MM.1S (cell line): ENCODE measurements around the gene THRB.

Experiments used
- DNase-seq: peaks from one replicate; pipeline ENCODE4 v3.0.0-alpha.2; 2015
- H2AFZ ChIP-seq: fragments of 300-600 bp; sonication (generic); 2 replicates; pipeline ENCODE4 v1.6.0; 2016; ENCODE audit warnings: antibody characterized with exemption, low read length
- H3F3A ChIP-seq: fragments of 300-600 bp; sonication (generic); 2 replicates; pipeline ENCODE4 v1.6.1; 2016; ENCODE audit warnings: mild to moderate bottlenecking, antibody characterized with exemption, low read length, moderate library complexity, mixed read lengths; ENCODE audit not compliant: insufficient read depth
- H3K27ac ChIP-seq: fragments of 300-600 bp; sonication (generic); 2 replicates; pipeline ENCODE4 v1.5.1; 2016; ENCODE audit warnings: mild to moderate bottlenecking, low read length
- H3K27me3 ChIP-seq: fragments of 300-600 bp; sonication (generic); replicated peaks from 2 replicates; pipeline ENCODE4 v1.6.0; 2016; ENCODE audit warnings: low read length; ENCODE audit not compliant: insufficient read depth
- H3K36me3 ChIP-seq: fragments of 300-600 bp; sonication (generic); replicated peaks from 2 replicates; pipeline ENCODE4 v1.6.1; 2016; ENCODE audit warnings: mild to moderate bottlenecking, low read length, mixed read lengths; ENCODE audit not compliant: insufficient read depth
- H3K4me1 ChIP-seq: fragments of 300-600 bp; sonication (generic); 2 replicates; pipeline ENCODE4 v1.6.1; 2016; ENCODE audit warnings: low read length, mixed read lengths
- H3K4me2 ChIP-seq: fragments of 300-600 bp; sonication (generic); 2 replicates; pipeline ENCODE4 v1.6.0; 2016; ENCODE audit warnings: low read depth, low read length
- H3K4me3 ChIP-seq: fragments of 300-600 bp; sonication (generic); 2 replicates; pipeline ENCODE4 v1.5.1; 2016; ENCODE audit warnings: low read length, mixed read lengths
- H3K79me2 ChIP-seq: fragments of 300-600 bp; sonication (generic); 2 replicates; pipeline ENCODE4 v1.6.1; 2016; ENCODE audit warnings: mixed run types, low read length, mixed read lengths
- H3K9ac ChIP-seq: fragments of 300-600 bp; sonication (generic); 2 replicates; pipeline ENCODE4 v1.6.1; 2016; ENCODE audit warnings: low read length, mixed read lengths
- H3K9me2 ChIP-seq: fragments of 300-600 bp; sonication (generic); replicated peaks from 2 replicates; pipeline ENCODE4 v1.6.1; 2016; ENCODE audit warnings: mild to moderate bottlenecking, low read length, mixed read lengths; ENCODE audit not compliant: insufficient read depth
- H3K9me3 ChIP-seq: fragments of 300-600 bp; sonication (generic); replicated peaks from 2 replicates; pipeline ENCODE4 v1.6.1; 2016; ENCODE audit warnings: mild to moderate bottlenecking, low read length, mixed read lengths; ENCODE audit not compliant: insufficient read depth
- H4K20me1 ChIP-seq: fragments of 300-600 bp; sonication (generic); 2 replicates; pipeline ENCODE4 v1.6.1; 2016; ENCODE audit warnings: mild to moderate bottlenecking, low read length, moderate library complexity, mixed read lengths; ENCODE audit not compliant: insufficient read depth
- CTCF ChIP-seq: fragments of 300-600 bp; sonication (generic); IDR thresholded peaks from 2 replicates; pipeline ENCODE4 v1.5.1; 2016; ENCODE audit warnings: antibody characterized with exemption, low read length, mixed read lengths
- EZH2 ChIP-seq: fragments of 300-600 bp; sonication (generic); optimal IDR thresholded peaks from 2 replicates; pipeline ENCODE3; 2017; ENCODE audit warnings: low read depth, mild to moderate bottlenecking, antibody characterized with exemption, low read length, mixed read lengths
- EZH2phosphoT487 ChIP-seq: fragments of 300-600 bp; sonication (generic); IDR thresholded peaks from 2 replicates; pipeline ENCODE4 v1.6.1; 2018; ENCODE audit warnings: antibody characterized with exemption, low read length

The THRB gene

GRCh38 chr3:24154781-24155180 is 339.9 kb downstream of the THRB start:
- Histone ChIP-seq H4K20me1 (no peaks in the 10 kb centered on the region), H3F3A (no peaks in the 10 kb centered on the region), H3K27me3 (no peaks in the 10 kb centered on the region), H3K36me3 (no peaks in the 10 kb centered on the region), H3K9ac (no peak overlapping the region), H3K4me2 (no peak overlapping the region), H3K9me2 (no peaks in the 10 kb centered on the region), H3K4me1 (no peaks in the 10 kb centered on the region), H3K79me2 (no peaks in the 10 kb centered on the region), H3K9me3 (no peaks in the 10 kb centered on the region), H3K27ac (no peak overlapping the region), H3K4me3 (no peak overlapping the region), H2AFZ (no peak overlapping the region)
- no peak for TF ChIP-seq EZH2phosphoT487
- TF ChIP-seq EZH2 = no peak
- no peak for TF ChIP-seq CTCF
- DNase-seq = no peak

- DNase-seq = no peak
- Histone ChIP-seq H3K36me3 (no peaks in the 10 kb centered on the region), H3K9me2 (no peaks in the 10 kb centered on the region), H3K9ac (no peak overlapping the region), H3K4me1 (no peaks in the 10 kb centered on the region), H3K27me3 (no peaks in the 10 kb centered on the region), H3K4me3 (no peak overlapping the region), H3K27ac (no peak overlapping the region), H3K4me2 (no peak overlapping the region), H2AFZ (no peak overlapping the region), H3F3A (no peaks in the 10 kb centered on the region), H3K79me2 (no peaks in the 10 kb centered on the region), H3K9me3 (no peaks in the 10 kb centered on the region), H4K20me1 (no peaks in the 10 kb centered on the region)
- TF ChIP-seq CTCF (no peak), EZH2phosphoT487 (no peak), EZH2 (no peak)
Measured at GRCh38 chr3:24154013-24154695, 340.5 kb downstream of the THRB start.

- Histone ChIP-seq H3K27me3 (no peaks in the 10 kb centered on the region), H3K79me2 (no peaks in the 10 kb centered on the region), H3F3A (no peaks in the 10 kb centered on the region), H3K9me3 (no peaks in the 10 kb centered on the region), H2AFZ (no peak overlapping the region), H3K27ac (no peak overlapping the region), H3K4me3 (no peak overlapping the region), H4K20me1 (no peaks in the 10 kb centered on the region), H3K36me3 (no peaks in the 10 kb centered on the region), H3K4me2 (no peak overlapping the region), H3K9me2 (no peaks in the 10 kb centered on the region), H3K9ac (no peak overlapping the region), H3K4me1 (no peaks in the 10 kb centered on the region)
- no peak for DNase-seq
- no peak for TF ChIP-seq EZH2
- no peak for TF ChIP-seq EZH2phosphoT487
- no peak for TF ChIP-seq CTCF
Measured at GRCh38 chr3:24151594-24151993, 343.1 kb downstream of the THRB start.
